Body of pancreas (tissue), 4 donors: ENCODE measurements around the gene DENND5B. TPM values are rescaled to one million over a fixed set of nuclear protein-coding genes. Genes with fewer than 3 reads are reported as not detected.

Source experiments
- ATAC-seq: fragments of 150-250 bp; one replicate; pipeline ENCODE4 v1.9.1; 2016
- DNase-seq, 4 donors: peaks; one replicate each; pipeline ENCODE4 v3.0.0-alpha.2; 2019
- H3K27ac ChIP-seq, 4 donors: fragments of 200-600 bp; sonication (generic); 1 replicate in 3 of 4; 2 replicates in 1 of 4; pipeline versions ENCODE4 v1.5.1 to v1.6.1; 2016 to 2019; ENCODE audit warnings: mild to moderate bottlenecking in 1 of 4, mixed read lengths in 1 of 4, moderate library complexity in 1 of 4
- H3K27me3 ChIP-seq, 2 donors: fragments of 200-600 bp; sonication (generic); one replicate each; pipeline ENCODE4 v1.6.0; 2016; ENCODE audit warnings: mild to moderate bottlenecking in 1 of 2
- H3K36me3 ChIP-seq, 2 donors: fragments of 200-600 bp; sonication (generic); replicated peaks in 1 of 2; 2 replicates each; pipeline ENCODE4 v1.5.1; 2016; ENCODE audit warnings: low read depth in 2 of 2; ENCODE audit not compliant: insufficient read depth in 1 of 2
- H3K4me1 ChIP-seq: fragments of 200-600 bp; sonication (generic); one replicate; pipeline ENCODE4 v1.6.0; 2016
- H3K4me3 ChIP-seq, 2 donors: fragments of 200-600 bp; sonication (generic); 1 replicate in 1 of 2; 2 replicates in 1 of 2; pipeline ENCODE4 v1.5.1; 2016 to 2019
- H3K9me3 ChIP-seq, 3 donors: fragments of 200-600 bp; sonication (generic); 1 replicate in 2 of 3; 2 replicates in 1 of 3; pipeline ENCODE4 v1.5.1; 2016
- POLR2A ChIP-seq, 3 donors: fragments of 450-650 bp; IDR thresholded peaks; one replicate each; pipeline ENCODE4 v1.6.1; 2016; ENCODE audit warnings: antibody characterized with exemption in 3 of 3, mild to moderate bottlenecking in 2 of 3
- WGBS, 2 donors: methylation state at CpG; one replicate each; pipeline ENCODE4 v1.1.5; 2017; 5-methylcytosine and 5-hydroxymethylcytosine counted together
- intact Hi-C: fragments of 100-400 bp; cut with DNase I; formaldehyde crosslinking; loops from one replicate; pipeline ENCODE4 v1.15.1; 2023
- total RNA-seq, 2 donors: library from RNA; depleted of rRNA; stranded (reverse); fragments of >200 nt; gene quantifications; one replicate each; pipeline ENCODE4 v1.1.0, GENCODE V29; 2016
- TF ChIP-seq, protein P1 (sequence below), 7 experiments: fragments of 450-650 bp in 4 of 7; fragments of 200-600 bp in 3 of 7; sonication (generic) in 3 of 7; IDR thresholded peaks; one replicate each; pipeline ENCODE4 v1.5.1; 2016 to 2019; ENCODE audit warnings: antibody characterized with exemption in 7 of 7

DENND5B gene
- total RNA-seq, 2 donors from 2014 or later: 8.8 to 32.0 TPM

DNA sequence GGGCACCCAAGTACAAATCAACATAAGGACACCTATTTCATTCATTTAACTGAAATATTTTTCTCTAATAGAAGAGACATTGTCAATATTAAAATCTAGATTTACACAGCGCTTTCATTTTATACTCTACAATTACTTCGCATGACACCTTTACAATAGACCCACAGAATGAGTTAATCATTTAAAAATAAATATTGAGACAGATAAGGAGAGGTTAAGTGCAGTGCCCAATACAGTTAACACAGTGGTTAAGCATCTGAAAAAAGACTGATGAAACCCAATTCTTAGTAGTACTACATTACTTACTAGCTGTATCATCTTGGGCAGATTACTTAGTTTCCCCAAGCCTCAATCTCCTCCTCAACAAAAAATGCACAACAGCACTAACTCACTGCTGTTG is 116.2 kb downstream of the DENND5B start:
- DNase-seq (no peak), ATAC-seq (no peak)
- Histone ChIP-seq H3K4me3 (no peak overlapping the region), H3K9me3 (no peaks in the 10 kb centered on the region), H3K27me3 (no peaks in the 10 kb centered on the region), H3K36me3 (peaks cover 0 to 3% of the 10 kb centered on the region in 2 donors), H3K27ac (no peak overlapping the region), H3K4me1 (peaks cover 13% of the 10 kb centered on the region)
- 26 to 39% methylated on average over 2 of the region's 2 CpGs for WGBS, 2 donors
- intact Hi-C loops: no loop called here
- TF ChIP-seq POLR2A (IDR thresholded peaks at IDR 0.05): no peak
- TF ChIP-seq, protein P1, sequence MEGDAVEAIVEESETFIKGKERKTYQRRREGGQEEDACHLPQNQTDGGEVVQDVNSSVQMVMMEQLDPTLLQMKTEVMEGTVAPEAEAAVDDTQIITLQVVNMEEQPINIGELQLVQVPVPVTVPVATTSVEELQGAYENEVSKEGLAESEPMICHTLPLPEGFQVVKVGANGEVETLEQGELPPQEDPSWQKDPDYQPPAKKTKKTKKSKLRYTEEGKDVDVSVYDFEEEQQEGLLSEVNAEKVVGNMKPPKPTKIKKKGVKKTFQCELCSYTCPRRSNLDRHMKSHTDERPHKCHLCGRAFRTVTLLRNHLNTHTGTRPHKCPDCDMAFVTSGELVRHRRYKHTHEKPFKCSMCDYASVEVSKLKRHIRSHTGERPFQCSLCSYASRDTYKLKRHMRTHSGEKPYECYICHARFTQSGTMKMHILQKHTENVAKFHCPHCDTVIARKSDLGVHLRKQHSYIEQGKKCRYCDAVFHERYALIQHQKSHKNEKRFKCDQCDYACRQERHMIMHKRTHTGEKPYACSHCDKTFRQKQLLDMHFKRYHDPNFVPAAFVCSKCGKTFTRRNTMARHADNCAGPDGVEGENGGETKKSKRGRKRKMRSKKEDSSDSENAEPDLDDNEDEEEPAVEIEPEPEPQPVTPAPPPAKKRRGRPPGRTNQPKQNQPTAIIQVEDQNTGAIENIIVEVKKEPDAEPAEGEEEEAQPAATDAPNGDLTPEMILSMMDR (IDR thresholded peaks at IDR 0.05): no peak

DNA sequence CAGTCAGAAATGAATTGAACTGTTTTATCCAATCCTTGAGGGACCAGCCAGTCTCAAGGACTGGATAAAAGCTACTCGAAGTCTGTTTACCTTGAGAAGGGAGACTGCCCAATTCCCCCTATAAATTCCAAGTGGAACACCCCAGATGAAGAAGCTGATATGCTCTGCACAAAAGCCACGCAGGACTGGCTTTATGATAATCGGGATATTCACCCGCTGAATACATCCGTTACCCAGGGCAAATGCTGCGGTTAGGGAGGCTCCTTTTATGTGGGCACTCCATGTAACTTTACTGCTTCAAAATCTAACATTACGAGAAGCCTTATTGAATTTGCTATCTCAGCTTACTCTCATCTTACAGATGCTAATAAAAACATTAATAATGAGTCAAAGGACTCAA is 119.1 kb downstream of the DENND5B start:
- TF ChIP-seq, protein P1 (IDR thresholded peaks at IDR 0.05): no peak
- DNase-seq (no peak), ATAC-seq (no peak)
- Histone ChIP-seq H3K27ac (no peak overlapping the region), H3K9me3 (no peaks in the 10 kb centered on the region), H3K4me3 (no peak overlapping the region), H3K4me1 (peaks cover 13% of the 10 kb centered on the region), H3K27me3 (no peaks in the 10 kb centered on the region), H3K36me3 (no peaks in the 10 kb centered on the region)
- intact Hi-C loops: no loop called here
- 87 to 97% methylated on average over 7 of the region's 7 CpGs for WGBS, 2 donors

DNA sequence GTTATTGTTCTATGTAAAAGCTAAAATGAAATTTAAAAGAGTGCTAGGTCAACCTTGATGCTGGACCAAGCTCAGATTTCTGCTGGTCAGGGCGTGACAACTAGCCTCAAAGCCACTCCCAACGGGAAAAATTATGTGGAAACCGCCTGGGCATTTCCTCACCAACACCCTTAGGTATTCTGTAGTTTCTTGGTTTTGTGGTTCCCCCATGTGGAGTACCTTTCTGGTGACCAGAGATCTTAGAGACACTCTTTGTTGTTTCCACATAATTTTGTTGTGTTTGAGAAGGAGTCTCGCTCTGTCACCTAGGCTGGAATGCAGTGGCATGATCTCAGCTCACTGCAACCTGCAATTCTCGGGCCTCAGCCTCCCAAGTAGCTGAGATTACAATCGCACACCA is 119.9 kb downstream of the DENND5B start:
- Histone ChIP-seq H3K4me1 (peaks cover 13% of the 10 kb centered on the region), H3K4me3 (no peak overlapping the region), H3K27me3 (no peaks in the 10 kb centered on the region), H3K9me3 (no peaks in the 10 kb centered on the region), H3K27ac (no peak overlapping the region), H3K36me3 (no peaks in the 10 kb centered on the region)
- ATAC-seq (no peak), DNase-seq (no peak)
- intact Hi-C loops: no loop called here
- 74 to 85% methylated on average over 6 of the region's 6 CpGs for WGBS, 2 donors
- TF ChIP-seq, protein P1 (IDR thresholded peaks at IDR 0.05): no peak
- TF ChIP-seq POLR2A (IDR thresholded peaks at IDR 0.05): no peak

DNA sequence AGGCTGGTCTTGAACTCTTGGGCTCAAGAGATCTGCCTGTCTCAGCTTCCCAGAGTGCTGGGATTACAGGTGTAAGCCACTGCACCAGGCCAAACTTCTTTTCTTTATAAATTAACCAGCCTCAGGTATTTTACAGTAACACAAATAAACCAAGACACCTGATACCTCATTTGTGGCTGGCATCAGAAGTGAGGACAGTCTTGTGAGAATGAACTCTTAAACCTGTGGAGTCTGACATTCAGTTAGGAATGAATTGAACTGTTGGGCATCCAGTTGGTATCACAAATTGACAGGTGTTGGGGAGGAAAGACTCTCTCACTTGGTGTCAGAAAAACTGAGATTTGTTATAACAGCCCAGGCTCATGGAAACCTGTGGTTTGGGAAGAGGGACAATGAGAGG is 120.5 kb downstream of the DENND5B start:
- H3K27me3 ChIP-seq: no peaks in the 10 kb centered on the region
- TF ChIP-seq, protein P1 (IDR thresholded peaks at IDR 0.05): no peak
- no peak for TF ChIP-seq POLR2A (IDR thresholded peaks at IDR 0.05)
- no peaks in the 10 kb centered on the region for H3K9me3 ChIP-seq
- H3K4me3 ChIP-seq: no peak overlapping the region
- intact Hi-C loops: no loop called here
- ATAC-seq (no peak), DNase-seq (no peak)
- no peaks in the 10 kb centered on the region for H3K36me3 ChIP-seq
- peaks cover 11% of the 10 kb centered on the region for H3K4me1 ChIP-seq
- no peak overlapping the region for H3K27ac ChIP-seq

DNA sequence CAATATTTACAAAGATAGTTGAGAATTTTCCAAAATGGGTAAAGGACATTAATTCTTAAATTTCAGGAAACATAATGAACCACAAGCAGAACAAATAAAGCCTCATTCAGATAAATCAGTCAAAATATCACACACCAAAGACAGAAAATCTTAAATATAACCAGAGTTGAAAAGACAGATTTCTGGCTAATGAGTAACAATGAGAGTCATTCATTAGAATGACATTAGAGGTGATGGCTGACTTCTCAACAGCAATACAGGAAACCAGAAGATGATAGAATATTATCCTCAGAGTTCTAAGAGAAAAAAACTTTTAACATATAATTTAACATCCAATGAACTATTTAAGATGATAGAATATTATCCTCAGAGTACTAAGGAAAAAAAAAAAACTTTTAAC is 124.2 kb downstream of the DENND5B start:
- Histone ChIP-seq H3K9me3 (no peaks in the 10 kb centered on the region), H3K27ac (no peak overlapping the region), H3K4me1 (no peaks in the 10 kb centered on the region), H3K36me3 (no peaks in the 10 kb centered on the region), H3K27me3 (no peaks in the 10 kb centered on the region), H3K4me3 (no peak overlapping the region)
- TF ChIP-seq, protein P1 (IDR thresholded peaks at IDR 0.05): no peak
- no peak for TF ChIP-seq POLR2A (IDR thresholded peaks at IDR 0.05)
- no peak for DNase-seq
- ATAC-seq: no peak
- intact Hi-C loops: no loop called here
